Loucy (cell line): Measurements from ENCODE around the gene ANO6.

Experiments used
- EZH2phosphoT487 ChIP-seq: fragments of 200-600 bp; IDR thresholded peaks from 2 replicates; pipeline ENCODE4 v1.6.1; 2018; ENCODE audit warnings: antibody characterized with exemption, mild to moderate bottlenecking, moderate library complexity, borderline replicate concordance
- TF ChIP-seq, protein P1 (sequence below): fragments of 200-600 bp; sonication (generic); conservative IDR thresholded peaks from 2 replicates; pipeline ENCODE4 v1.5.1; 2014; ENCODE audit warnings: mild to moderate bottlenecking, antibody characterized with exemption, low read length

GRCh38 chr12:45278447-45278846, 62.6 kb downstream of the ANO6 start:
- TF ChIP-seq, protein P1, sequence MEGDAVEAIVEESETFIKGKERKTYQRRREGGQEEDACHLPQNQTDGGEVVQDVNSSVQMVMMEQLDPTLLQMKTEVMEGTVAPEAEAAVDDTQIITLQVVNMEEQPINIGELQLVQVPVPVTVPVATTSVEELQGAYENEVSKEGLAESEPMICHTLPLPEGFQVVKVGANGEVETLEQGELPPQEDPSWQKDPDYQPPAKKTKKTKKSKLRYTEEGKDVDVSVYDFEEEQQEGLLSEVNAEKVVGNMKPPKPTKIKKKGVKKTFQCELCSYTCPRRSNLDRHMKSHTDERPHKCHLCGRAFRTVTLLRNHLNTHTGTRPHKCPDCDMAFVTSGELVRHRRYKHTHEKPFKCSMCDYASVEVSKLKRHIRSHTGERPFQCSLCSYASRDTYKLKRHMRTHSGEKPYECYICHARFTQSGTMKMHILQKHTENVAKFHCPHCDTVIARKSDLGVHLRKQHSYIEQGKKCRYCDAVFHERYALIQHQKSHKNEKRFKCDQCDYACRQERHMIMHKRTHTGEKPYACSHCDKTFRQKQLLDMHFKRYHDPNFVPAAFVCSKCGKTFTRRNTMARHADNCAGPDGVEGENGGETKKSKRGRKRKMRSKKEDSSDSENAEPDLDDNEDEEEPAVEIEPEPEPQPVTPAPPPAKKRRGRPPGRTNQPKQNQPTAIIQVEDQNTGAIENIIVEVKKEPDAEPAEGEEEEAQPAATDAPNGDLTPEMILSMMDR: no peak
- TF ChIP-seq EZH2phosphoT487: no peak
